Neural crest cell (in vitro differentiated cells): Measurements from ENCODE around the gene NTM. TPM values are rescaled to one million over a fixed set of nuclear protein-coding genes. Genes with fewer than 3 reads are reported as not detected.

ENCODE experiments used
- DNase-seq: peaks from one replicate; pipeline ENCODE4 v3.0.0; 2021; ENCODE audit warnings: low read depth, mixed read lengths, low spot score
- H3K27ac Mint-ChIP-seq: one replicate; pipeline ENCODE4 v1.8.0; 2021; ENCODE audit warnings: mild to moderate bottlenecking, mixed read lengths; ENCODE audit not compliant: unreplicated experiment
- H3K27me3 Mint-ChIP-seq: 2 replicates; pipeline ENCODE4 v1.8.0; 2021; ENCODE audit warnings: low read depth, mild to moderate bottlenecking, mixed read lengths
- H3K36me3 Mint-ChIP-seq: 2 replicates; pipeline ENCODE4 v1.8.0; 2021; ENCODE audit warnings: low read depth, mild to moderate bottlenecking, mixed read lengths
- H3K4me1 Mint-ChIP-seq: 2 replicates; pipeline ENCODE4 v1.8.0; 2021; ENCODE audit warnings: mixed read lengths
- H3K4me3 Mint-ChIP-seq: one replicate; pipeline ENCODE4 v1.8.0; 2021; ENCODE audit warnings: mild to moderate bottlenecking, mixed read lengths
- H3K9me3 Mint-ChIP-seq: 2 replicates; pipeline ENCODE4 v1.8.0; 2021; ENCODE audit warnings: mixed read lengths
- total RNA-seq: library from RNA; stranded (reverse); gene quantifications from 2 replicates; pipeline ENCODE4 v1.2.1, GENCODE V29; 2021
- TF ChIP-seq, protein P1 (sequence below): fragments of 200-600 bp; sonication (generic); conservative IDR thresholded peaks from 2 replicates; pipeline ENCODE4 v1.5.0; 2021; ENCODE audit warnings: antibody characterized with exemption, mild to moderate bottlenecking

NTM gene
- total RNA-seq, 1 donor from 2014 or later = 11.3 TPM

DNA sequence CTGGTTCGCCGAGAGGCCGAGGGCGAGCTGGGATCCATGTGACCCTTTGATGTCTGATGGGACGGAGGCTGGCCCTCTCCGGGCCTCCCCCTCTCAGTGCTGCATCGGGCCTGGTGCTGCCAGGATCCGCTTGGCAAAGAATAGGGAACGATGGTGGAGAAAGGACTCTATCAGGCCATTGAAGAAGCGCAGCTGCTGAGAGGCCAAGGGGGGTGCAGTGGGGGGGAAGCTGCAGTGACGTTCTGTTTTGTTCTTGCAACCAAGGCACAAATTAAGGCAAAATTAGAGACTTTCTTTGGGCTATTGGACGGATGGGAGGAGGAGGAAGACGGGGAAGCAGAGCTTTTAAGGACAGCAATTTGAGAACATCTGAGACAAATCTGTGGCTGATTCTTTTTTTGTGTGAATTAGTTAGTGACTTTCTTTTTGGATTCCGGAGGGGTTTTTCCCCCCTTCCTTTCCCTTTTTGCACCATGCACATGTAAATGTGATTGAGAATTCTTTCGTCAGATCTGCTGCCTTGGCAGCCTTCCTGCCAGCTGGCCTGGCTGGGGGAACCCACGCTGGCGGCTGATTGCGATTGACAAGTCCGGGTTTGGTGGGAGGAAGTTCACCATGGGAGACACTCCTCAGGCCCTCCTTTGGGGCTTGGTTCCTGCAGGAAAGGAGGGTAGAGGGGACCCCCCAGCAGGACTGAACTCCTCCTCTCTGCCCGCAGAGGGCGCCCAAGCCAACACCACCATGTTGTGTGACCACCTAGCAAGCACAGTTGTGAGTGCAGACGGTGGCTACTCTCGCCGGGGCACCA, 214.6 kb downstream of the NTM start:
- Mint-ChIP-seq H3K4me3 (no peak overlapping the region), H3K36me3 (no peaks in the 10 kb centered on the region), H3K4me1 (peaks cover 42% of the 10 kb centered on the region), H3K9me3 (peaks cover 2% of the 10 kb centered on the region), H3K27me3 (no peaks in the 10 kb centered on the region), H3K27ac (no peak overlapping the region)
- TF ChIP-seq, protein P1, sequence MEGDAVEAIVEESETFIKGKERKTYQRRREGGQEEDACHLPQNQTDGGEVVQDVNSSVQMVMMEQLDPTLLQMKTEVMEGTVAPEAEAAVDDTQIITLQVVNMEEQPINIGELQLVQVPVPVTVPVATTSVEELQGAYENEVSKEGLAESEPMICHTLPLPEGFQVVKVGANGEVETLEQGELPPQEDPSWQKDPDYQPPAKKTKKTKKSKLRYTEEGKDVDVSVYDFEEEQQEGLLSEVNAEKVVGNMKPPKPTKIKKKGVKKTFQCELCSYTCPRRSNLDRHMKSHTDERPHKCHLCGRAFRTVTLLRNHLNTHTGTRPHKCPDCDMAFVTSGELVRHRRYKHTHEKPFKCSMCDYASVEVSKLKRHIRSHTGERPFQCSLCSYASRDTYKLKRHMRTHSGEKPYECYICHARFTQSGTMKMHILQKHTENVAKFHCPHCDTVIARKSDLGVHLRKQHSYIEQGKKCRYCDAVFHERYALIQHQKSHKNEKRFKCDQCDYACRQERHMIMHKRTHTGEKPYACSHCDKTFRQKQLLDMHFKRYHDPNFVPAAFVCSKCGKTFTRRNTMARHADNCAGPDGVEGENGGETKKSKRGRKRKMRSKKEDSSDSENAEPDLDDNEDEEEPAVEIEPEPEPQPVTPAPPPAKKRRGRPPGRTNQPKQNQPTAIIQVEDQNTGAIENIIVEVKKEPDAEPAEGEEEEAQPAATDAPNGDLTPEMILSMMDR = peak; percentile 54
- peak; percentile 35 for DNase-seq

- no peaks in the 10 kb centered on the region for H3K36me3 Mint-ChIP-seq
- no peaks in the 10 kb centered on the region for H3K27me3 Mint-ChIP-seq
- H3K9me3 Mint-ChIP-seq = peaks cover 2% of the 10 kb centered on the region
- H3K27ac Mint-ChIP-seq = no peak overlapping the region
- no peak overlapping the region for H3K4me3 Mint-ChIP-seq
- TF ChIP-seq, protein P1 = no peak
- no peak for DNase-seq
- peaks cover 48% of the 10 kb centered on the region for H3K4me1 Mint-ChIP-seq
Measured at GRCh38 chr11:131588057-131588456, 217.6 kb downstream of the NTM start.

DNA sequence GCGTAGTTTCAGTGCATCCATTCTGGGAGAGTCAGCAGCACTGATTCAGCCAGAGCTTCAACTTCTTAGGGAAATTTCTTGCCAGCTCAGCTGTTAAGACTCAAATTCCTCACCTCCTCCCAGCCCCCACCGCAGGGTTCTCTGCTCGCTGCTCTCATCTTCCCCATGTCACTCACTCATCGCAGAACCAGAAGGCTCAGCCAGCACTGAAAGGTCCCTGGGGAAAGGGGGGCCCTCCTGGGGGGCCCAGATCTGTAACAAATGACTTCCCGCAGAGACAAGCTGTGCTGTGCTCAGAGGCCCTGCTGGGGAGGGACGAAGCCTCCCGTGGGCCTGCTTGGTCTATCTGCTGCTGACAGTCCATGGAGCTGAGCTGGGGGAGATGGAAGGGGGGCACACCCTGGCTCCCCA, 220.6 kb downstream of the NTM start:
- Mint-ChIP-seq H3K27ac (peak overlapping the region; percentile 73), H3K4me3 (no peak overlapping the region), H3K27me3 (no peaks in the 10 kb centered on the region), H3K4me1 (peaks cover 36% of the 10 kb centered on the region), H3K36me3 (no peaks in the 10 kb centered on the region), H3K9me3 (peaks cover 2% of the 10 kb centered on the region)
- DNase-seq = no peak
- TF ChIP-seq, protein P1 = no peak

DNA sequence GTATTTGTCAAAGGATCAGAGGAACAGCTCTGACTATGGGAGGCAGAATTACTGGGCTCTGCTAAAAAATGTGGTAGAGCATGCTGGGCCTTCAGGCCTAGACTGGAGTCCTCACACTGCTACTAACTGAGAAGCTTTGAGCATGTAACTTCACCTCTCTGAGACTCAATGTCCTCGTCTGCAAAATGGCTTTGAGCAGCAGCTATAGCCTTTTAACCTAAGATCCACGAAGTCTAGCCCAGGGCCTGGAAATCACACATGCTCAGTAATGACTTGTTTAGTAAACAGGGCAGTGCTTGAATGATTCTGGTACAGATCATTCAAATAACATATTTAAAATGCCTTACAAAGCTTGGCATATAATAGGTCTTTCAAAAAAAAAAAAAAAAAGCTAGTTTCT, 221.7 kb downstream of the NTM start:
- TF ChIP-seq, protein P1 = no peak
- H3K9me3 Mint-ChIP-seq = peaks cover 2% of the 10 kb centered on the region
- H3K36me3 Mint-ChIP-seq = no peaks in the 10 kb centered on the region
- peaks cover 40% of the 10 kb centered on the region for H3K4me1 Mint-ChIP-seq
- DNase-seq = no peak
- no peak overlapping the region for H3K4me3 Mint-ChIP-seq
- no peak overlapping the region for H3K27ac Mint-ChIP-seq
- no peaks in the 10 kb centered on the region for H3K27me3 Mint-ChIP-seq

DNA sequence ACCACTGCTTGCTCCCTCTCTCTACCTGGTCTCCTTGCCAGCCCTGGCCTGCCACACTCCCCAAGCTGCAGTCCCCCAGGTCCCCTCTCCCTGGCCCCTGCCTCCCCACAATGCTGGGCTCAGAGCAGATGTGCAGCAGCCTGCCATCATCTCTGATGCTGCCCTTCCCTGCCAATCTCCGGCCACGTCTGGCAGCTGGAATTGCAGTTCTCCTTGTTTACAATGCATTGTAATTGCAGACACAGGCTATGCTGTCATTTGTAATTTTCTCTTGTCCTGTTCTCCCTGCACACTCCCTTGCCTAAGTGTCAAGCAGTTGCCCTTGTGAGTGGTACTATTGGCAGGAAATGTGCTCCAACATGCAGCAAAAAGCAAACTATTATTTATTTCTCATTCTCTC, 222.3 kb downstream of the NTM start:
- no peak for DNase-seq
- Mint-ChIP-seq H3K27me3 (no peaks in the 10 kb centered on the region), H3K4me3 (no peak overlapping the region), H3K4me1 (peaks cover 43% of the 10 kb centered on the region), H3K36me3 (no peaks in the 10 kb centered on the region), H3K27ac (no peak overlapping the region), H3K9me3 (peaks cover under 1% of the 10 kb centered on the region)
- TF ChIP-seq, protein P1 = no peak
